Adrenal gland (tissue), 12 donors: ENCODE data around the gene SULT2A1. TPM values are rescaled to one million over a fixed set of nuclear protein-coding genes. Genes with fewer than 3 reads are reported as not detected.

Source experiments
- DNase-seq, 7 donors: peaks; one replicate each; pipeline ENCODE4 v3.0.0-alpha.2; 2019 to 2020
- H3K27ac ChIP-seq, 5 donors: fragments of 200-600 bp; sonication (generic) in 4 of 5; 1 replicate in 3 of 5; 2 replicates in 2 of 5; pipeline versions ENCODE4 v1.5.1 to v1.8.0; 2016 to 2020; ENCODE audit warnings: mild to moderate bottlenecking in 1 of 5
- H3K27me3 ChIP-seq: fragments of 200-600 bp; 2 replicates; pipeline ENCODE4 v1.8.0; 2021
- H3K36me3 ChIP-seq, 2 donors: fragments of 200-600 bp; replicated peaks in 1 of 2; 1 replicate in 1 of 2; 2 replicates in 1 of 2; pipeline versions ENCODE4 v1.5.1 to v1.8.0; 2018 to 2022
- H3K4me1 ChIP-seq, 2 donors: fragments of 200-600 bp; replicated peaks in 1 of 2; 1 replicate in 1 of 2; 2 replicates in 1 of 2; pipeline versions ENCODE4 v1.5.1 to v1.8.0; 2018 to 2021
- H3K4me3 ChIP-seq, 4 donors: fragments of 200-600 bp; sonication (generic) in 3 of 4; one replicate each; pipeline ENCODE4 v1.5.1; 2016 to 2018
- H3K9me3 ChIP-seq, 3 donors: fragments of 200-600 bp; sonication (generic) in 1 of 3; replicated peaks in 1 of 3; 1 replicate in 2 of 3; 2 replicates in 1 of 3; pipeline versions ENCODE4 v1.5.1 to v1.8.0; 2016 to 2021
- CTCF ChIP-seq, 6 experiments: fragments of 450-650 bp in 4 of 6; fragments of 200-600 bp in 2 of 6; sonication (generic) in 1 of 6; IDR thresholded peaks; 1 replicate in 5 of 6; 2 replicates in 1 of 6; pipeline versions ENCODE4 v1.5.1 to v1.8.0; 2016 to 2021; ENCODE audit warnings: antibody characterized with exemption in 6 of 6, mild to moderate bottlenecking in 2 of 6, moderate library complexity in 1 of 6
- POLR2A ChIP-seq, 2 donors: fragments of 450-650 bp; IDR thresholded peaks; one replicate each; pipeline ENCODE4 v1.6.1; 2017; ENCODE audit warnings: antibody characterized with exemption in 2 of 2, mild to moderate bottlenecking in 2 of 2, moderate library complexity in 1 of 2
- WGBS, 4 donors: extraction: QIAGEN DNeasy Blood & Tissue Kit in 2 of 4; methylation state at CpG; one replicate each; pipeline versions ENCODE4 v1.1.5 to v1.1.7; 2013 to 2017; 5-methylcytosine and 5-hydroxymethylcytosine counted together
- intact Hi-C, 2 donors: fragments of 100-400 bp; cut with DNase I; formaldehyde crosslinking; loops; one replicate each; pipeline versions ENCODE4 v1.14.1 to v1.15.0; 2022 to 2023
- polyA plus RNA-seq, 3 donors: library from polyadenylated mRNA; stranded (reverse); fragments of 200-250 nt in 2 of 3; fragments of 350-450 nt in 1 of 3; fragmentation: Illumina TruSeq in 1 of 3; extraction: RNeasy Lipid Tissue Mini Kit (QIAGEN cat#74804) in 1 of 3; gene quantifications; one replicate each; pipeline ENCODE4 v1.2.3, GENCODE V29; 2013 to 2014
- total RNA-seq, 9 donors: library from RNA; depleted of rRNA in 4 of 9; stranded (reverse); fragments of >200 nt in 4 of 9; fragments of 120-200 nt in 1 of 9; fragmentation: NEBNext Ultra II Directional in 1 of 9; extraction: Animal tissue kit (Norgen Biotek cat#: 25700) in 1 of 9; gene quantifications; one replicate each; pipeline versions ENCODE4 v1.1.0 to v1.2.4, GENCODE V29; 2013 to 2023
- donor health status: healthy with polysubstance abuse.
- donor health status: Bipolar disorder and iron deficiency.
- donor health status: DM: yes; HTN: yes; CAD: no.
- donor health status: DM: no; HTN: no; CAD: no.
- donor health status: DM: no; HTN: no; CAD: no.
- donor health status: DM: yes; HTN: yes; CAD: no.

The SULT2A1 gene
- total and polyA plus RNA-seq, 12 donors = 124 to 5,138 (median 228) TPM

DNA sequence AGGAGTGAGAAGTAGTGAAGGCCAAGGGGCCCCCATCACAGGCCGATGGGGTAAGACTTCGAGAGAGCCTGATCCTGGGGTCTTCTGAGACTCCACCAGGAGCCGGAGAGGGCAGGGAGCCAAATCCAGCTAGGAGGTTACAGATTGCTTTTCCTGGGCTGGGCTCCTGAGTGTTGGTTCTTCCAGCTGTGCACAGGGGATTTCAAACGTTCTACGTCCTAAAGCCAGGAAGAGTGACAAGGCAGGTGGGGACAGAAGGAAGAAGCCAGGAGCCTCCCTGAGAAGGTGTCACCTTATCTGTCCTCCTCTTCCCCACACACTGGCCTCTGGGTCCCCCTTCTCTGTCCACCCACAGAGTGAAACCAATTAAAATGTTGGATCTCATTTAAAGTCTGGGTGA lies 43.2 kb downstream of the SULT2A1 start:
- TF ChIP-seq CTCF (IDR thresholded peaks at IDR 0.05) = no peak
- no peak for TF ChIP-seq POLR2A (IDR thresholded peaks at IDR 0.05)
- H3K27ac ChIP-seq = no peak overlapping the region
- H3K27me3 ChIP-seq = peaks cover 3% of the 10 kb centered on the region
- no peaks in the 10 kb centered on the region for H3K4me1 ChIP-seq
- H3K36me3 ChIP-seq = no peaks in the 10 kb centered on the region
- H3K9me3 ChIP-seq = no peaks in the 10 kb centered on the region
- no peak for DNase-seq
- WGBS, 4 donors = 51 to 64% (median 58%) methylated on average over 5 of the region's 5 CpGs
- H3K4me3 ChIP-seq = no peak overlapping the region
- intact Hi-C loops = no loop called here

GRCh38 chr19:47839913-47840312 lies 46.2 kb downstream of the SULT2A1 start:
- WGBS, 4 donors = 35 to 49% (median 41%) methylated on average over 10 of the region's 10 CpGs
- H3K4me3 ChIP-seq = no peak overlapping the region
- no peaks in the 10 kb centered on the region for H3K36me3 ChIP-seq
- no peak for TF ChIP-seq CTCF (IDR thresholded peaks at IDR 0.05)
- no peak for TF ChIP-seq POLR2A (IDR thresholded peaks at IDR 0.05)
- no peak overlapping the region for H3K27ac ChIP-seq
- intact Hi-C loops = no loop called here
- H3K4me1 ChIP-seq = no peaks in the 10 kb centered on the region
- H3K27me3 ChIP-seq = peaks cover 3% of the 10 kb centered on the region
- no peak for DNase-seq
- no peaks in the 10 kb centered on the region for H3K9me3 ChIP-seq

DNA sequence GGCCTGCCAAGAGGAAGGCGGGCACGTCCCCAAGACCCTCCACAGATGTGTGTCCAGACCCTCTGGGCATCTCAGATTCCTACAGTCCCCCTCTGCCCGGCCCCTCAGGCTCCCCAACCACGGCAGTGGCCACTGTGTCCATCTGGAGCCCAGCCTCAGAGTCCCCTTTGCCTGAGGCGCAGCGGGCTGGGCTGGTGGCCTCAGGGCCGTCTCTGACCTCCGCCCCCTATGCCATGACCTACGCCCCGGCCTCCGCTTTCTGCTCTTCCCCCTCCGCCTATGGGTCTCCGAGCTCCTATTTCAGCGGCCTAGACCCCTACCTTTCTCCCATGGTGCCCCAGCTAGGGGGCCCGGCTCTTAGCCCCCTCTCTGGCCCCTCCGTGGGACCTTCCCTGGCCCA lies 46.7 kb downstream of the SULT2A1 start:
- Histone ChIP-seq H3K9me3 (no peaks in the 10 kb centered on the region), H3K27ac (no peak overlapping the region), H3K4me1 (no peaks in the 10 kb centered on the region), H3K36me3 (no peaks in the 10 kb centered on the region), H3K4me3 (no peak overlapping the region), H3K27me3 (peaks cover 3% of the 10 kb centered on the region)
- no peak for DNase-seq
- 74 to 86% (median 78%) methylated on average over 10 to 16 of the region's 16 CpGs for WGBS, 4 donors
- intact Hi-C loops = no loop called here
- TF ChIP-seq POLR2A (IDR thresholded peaks at IDR 0.05) (no peak), CTCF (IDR thresholded peaks at IDR 0.05) (no peak)

DNA sequence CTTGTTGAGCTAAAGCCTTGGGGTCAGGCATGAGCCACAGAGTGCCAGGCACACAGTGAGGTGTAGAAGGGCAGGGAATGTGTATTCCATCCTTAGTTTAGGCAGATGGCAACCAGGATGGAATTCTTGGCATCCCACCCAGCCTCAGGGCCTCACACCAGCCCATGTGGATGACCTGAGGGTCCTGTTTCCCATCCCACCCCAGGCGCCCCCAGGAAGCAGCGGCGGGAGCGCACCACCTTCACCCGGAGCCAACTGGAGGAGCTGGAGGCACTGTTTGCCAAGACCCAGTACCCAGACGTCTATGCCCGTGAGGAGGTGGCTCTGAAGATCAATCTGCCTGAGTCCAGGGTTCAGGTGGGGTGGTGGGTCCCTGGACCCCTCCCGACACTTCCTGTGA lies 50.1 kb downstream of the SULT2A1 start:
- no peak for TF ChIP-seq CTCF (IDR thresholded peaks at IDR 0.05)
- TF ChIP-seq POLR2A (IDR thresholded peaks at IDR 0.05) = no peak
- WGBS, 4 donors = 63 to 83% (median 74%) methylated on average over 1 to 8 of the region's 8 CpGs
- no peaks in the 10 kb centered on the region for H3K27me3 ChIP-seq
- H3K27ac ChIP-seq = no peak overlapping the region
- H3K4me3 ChIP-seq = no peak overlapping the region
- no peaks in the 10 kb centered on the region for H3K9me3 ChIP-seq
- H3K36me3 ChIP-seq = no peaks in the 10 kb centered on the region
- H3K4me1 ChIP-seq = no peaks in the 10 kb centered on the region
- DNase-seq = no peak
- intact Hi-C loops = no loop called here
